ENCODE data around the gene WDFY4. TPM values are rescaled to one million over a fixed set of nuclear protein-coding genes. Genes with fewer than 3 reads are reported as not detected.

The WDFY4 gene
- total RNA-seq, 1 experiment from 2014 or later: not detected

DNA sequence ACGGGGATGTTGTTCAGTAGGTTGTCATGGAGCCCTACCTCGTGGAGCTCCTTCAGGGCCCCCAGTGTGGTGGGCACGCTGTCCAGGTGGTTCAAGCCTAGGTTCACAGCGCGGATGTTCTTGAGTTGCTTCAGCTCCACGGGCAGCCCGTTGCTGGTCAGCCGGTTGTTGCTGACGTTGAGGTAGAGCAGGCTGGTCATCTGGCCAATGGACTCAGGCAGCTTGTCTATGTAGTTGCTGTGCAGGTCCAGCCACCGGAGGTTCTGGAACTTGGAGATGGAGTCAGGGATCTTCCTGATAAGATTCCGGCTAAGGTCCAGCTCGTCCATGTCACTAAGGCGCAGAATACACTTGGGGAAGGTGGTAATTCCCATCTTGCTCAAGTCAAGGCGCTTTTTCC lies 229.0 kb downstream of the WDFY4 start:
- Histone ChIP-seq H2BK5ac (ENCODE audit: insufficient read length, low read length) (no peak overlapping the region), H4K91ac (ENCODE audit: insufficient read length, low read depth, low read length) (no peak overlapping the region), H3K27me3 (ENCODE audit: insufficient read depth, low read length) (no peaks in the 10 kb centered on the region), H3K79me2 (ENCODE audit: insufficient read depth, low read length) (no peaks in the 10 kb centered on the region), H2BK15ac (ENCODE audit: low read depth, low read length) (no peak overlapping the region), H3K9ac (ENCODE audit: extremely low read depth, insufficient read length, low read length) (no peak overlapping the region), H2AFZ (ENCODE audit: low read length) (no peak overlapping the region), H3K56ac (ENCODE audit: insufficient read length, low read depth, low read length) (no peak overlapping the region), H3T11ph (ENCODE audit: low read length) (no peak overlapping the region), H3K79me1 (ENCODE audit: insufficient read depth, low read depth, low read length, poor library complexity, severe bottlenecking) (no peaks in the 10 kb centered on the region), H2BK120ac (ENCODE audit: low read depth, low read length, poor library complexity, severe bottlenecking) (no peak overlapping the region), H2BK20ac (ENCODE audit: low read depth, low read length, poor library complexity, severe bottlenecking) (no peak overlapping the region), H3K4me1 (ENCODE audit: insufficient read depth, low read length) (no peaks in the 10 kb centered on the region), H3K9me3 (ENCODE audit: control insufficient read depth, low read depth, low read length) (no peaks in the 10 kb centered on the region), H4K8ac (replicated peaks; ENCODE audit: insufficient read length, low read depth, low read length) (no peak overlapping the region), H3K27ac (ENCODE audit: insufficient read length, low read depth, low read length) (no peak overlapping the region), H3K18ac (ENCODE audit: insufficient read length, low read depth, low read length) (no peak overlapping the region), H2AK5ac (ENCODE audit: insufficient read length, low read length) (no peak overlapping the region), H4K5ac (ENCODE audit: insufficient read length, low read depth, low read length) (no peak overlapping the region), H3K4me2 (ENCODE audit: insufficient read depth, insufficient read length, low read length) (no peak overlapping the region), H3K4ac (ENCODE audit: low read depth, low read length) (no peak overlapping the region), H4K20me1 (ENCODE audit: control insufficient read depth, insufficient read depth, insufficient read length) (no peaks in the 10 kb centered on the region), H2BK12ac (ENCODE audit: insufficient read length, low read depth, low read length) (no peak overlapping the region), H3K23ac (ENCODE audit: insufficient read length, low read depth, low read length) (no peak overlapping the region), H3K23me2 (ENCODE audit: insufficient read length, low read depth, low read length, poor library complexity, severe bottlenecking) (no peaks in the 10 kb centered on the region), H3K14ac (ENCODE audit: insufficient read depth, low read length) (no peak overlapping the region)
- Mint-ChIP-seq H3K36me3 (ENCODE audit: insufficient read depth in 1 of 3, low read depth in 3 of 3) (no peaks in the 10 kb centered on the region), H3K4me3 (no peak overlapping the region), H3K27me3 (ENCODE audit: low read depth) (peaks cover 12% of the 10 kb centered on the region), H3K27ac (no peak overlapping the region), H3K4me1 (no peaks in the 10 kb centered on the region), H3K9me3 (no peaks in the 10 kb centered on the region; a peak in 1 of 5 replicates)
- no CpG with 5 or more reads among the region's 14 CpGs for WGBS (ENCODE audit: extremely low coverage, insufficient read length, low lambda C conversion rate)
- no peak for DNase-seq
- TF ChIP-seq, protein P1, sequence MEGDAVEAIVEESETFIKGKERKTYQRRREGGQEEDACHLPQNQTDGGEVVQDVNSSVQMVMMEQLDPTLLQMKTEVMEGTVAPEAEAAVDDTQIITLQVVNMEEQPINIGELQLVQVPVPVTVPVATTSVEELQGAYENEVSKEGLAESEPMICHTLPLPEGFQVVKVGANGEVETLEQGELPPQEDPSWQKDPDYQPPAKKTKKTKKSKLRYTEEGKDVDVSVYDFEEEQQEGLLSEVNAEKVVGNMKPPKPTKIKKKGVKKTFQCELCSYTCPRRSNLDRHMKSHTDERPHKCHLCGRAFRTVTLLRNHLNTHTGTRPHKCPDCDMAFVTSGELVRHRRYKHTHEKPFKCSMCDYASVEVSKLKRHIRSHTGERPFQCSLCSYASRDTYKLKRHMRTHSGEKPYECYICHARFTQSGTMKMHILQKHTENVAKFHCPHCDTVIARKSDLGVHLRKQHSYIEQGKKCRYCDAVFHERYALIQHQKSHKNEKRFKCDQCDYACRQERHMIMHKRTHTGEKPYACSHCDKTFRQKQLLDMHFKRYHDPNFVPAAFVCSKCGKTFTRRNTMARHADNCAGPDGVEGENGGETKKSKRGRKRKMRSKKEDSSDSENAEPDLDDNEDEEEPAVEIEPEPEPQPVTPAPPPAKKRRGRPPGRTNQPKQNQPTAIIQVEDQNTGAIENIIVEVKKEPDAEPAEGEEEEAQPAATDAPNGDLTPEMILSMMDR (conservative IDR thresholded peaks at IDR 0.05): no peak

Data from H9 (cell line).